Activated CD4-positive, CD25-positive, alpha-beta regulatory T cell (primary cell): ENCODE data around the gene GPR21.

Source experiments
- DNase-seq, 4 experiments: peaks; one replicate each; lab custom pipeline; 2025; lab: John Stamatoyannopoulos, UW

GPR21 gene

GRCh38 chr9:123033864-123034601 lies 566 bp downstream of the GPR21 start:
- no peak for DNase-seq

DNA sequence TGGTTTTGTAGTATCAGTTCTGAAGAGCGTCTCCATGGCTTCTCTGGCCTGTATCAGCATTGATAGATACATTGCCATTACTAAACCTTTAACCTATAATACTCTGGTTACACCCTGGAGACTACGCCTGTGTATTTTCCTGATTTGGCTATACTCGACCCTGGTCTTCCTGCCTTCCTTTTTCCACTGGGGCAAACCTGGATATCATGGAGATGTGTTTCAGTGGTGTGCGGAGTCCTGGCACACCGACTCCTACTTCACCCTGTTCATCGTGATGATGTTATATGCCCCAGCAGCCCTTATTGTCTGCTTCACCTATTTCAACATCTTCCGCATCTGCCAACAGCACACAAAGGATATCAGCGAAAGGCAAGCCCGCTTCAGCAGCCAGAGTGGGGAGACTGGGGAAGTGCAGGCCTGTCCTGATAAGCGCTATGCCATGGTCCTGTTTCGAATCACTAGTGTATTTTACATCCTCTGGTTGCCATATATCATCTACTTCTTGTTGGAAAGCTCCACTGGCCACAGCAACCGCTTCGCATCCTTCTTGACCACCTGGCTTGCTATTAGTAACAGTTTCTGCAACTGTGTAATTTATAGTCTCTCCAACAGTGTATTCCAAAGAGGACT lies 1.5 kb downstream of the GPR21 start:
- DNase-seq: no peak

- DNase-seq: no peak
These were observed 2.3 kb downstream of the GPR21 start for GRCh38 chr9:123035791-123036190.

GRCh38 chr9:123036893-123037545 lies 3.6 kb downstream of the GPR21 start:
- DNase-seq: no peak

- no peak for DNase-seq
These were observed 6.3 kb downstream of the GPR21 start for GRCh38 chr9:123039617-123040219.

DNA sequence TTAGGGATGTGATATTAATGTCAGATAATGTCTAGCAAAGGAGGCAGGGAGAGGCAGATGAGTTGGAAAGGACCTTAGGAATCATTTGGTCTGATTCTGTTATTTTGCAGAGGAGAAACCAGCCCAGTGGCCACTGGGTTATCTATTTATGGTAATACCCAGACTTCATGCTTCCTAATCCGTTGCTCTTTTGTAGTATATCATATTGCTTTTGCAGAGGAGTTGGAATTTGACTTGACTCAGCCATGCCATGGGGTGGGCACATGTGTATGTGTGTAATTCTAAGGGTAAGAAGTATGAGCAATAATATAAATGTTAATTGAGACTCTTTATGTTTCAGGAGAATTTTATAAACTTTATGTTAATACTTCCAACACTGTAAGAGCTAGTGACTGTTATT lies 7.3 kb downstream of the GPR21 start:
- DNase-seq: no peak

GRCh38 chr9:123041489-123041888 lies 8.0 kb downstream of the GPR21 start:
- DNase-seq: no peak

- DNase-seq: no peak
These were observed 9.8 kb downstream of the GPR21 start for GRCh38 chr9:123043081-123043939.

GRCh38 chr9:123044586-123044985 lies 11.1 kb downstream of the GPR21 start:
- DNase-seq: no peak

DNA sequence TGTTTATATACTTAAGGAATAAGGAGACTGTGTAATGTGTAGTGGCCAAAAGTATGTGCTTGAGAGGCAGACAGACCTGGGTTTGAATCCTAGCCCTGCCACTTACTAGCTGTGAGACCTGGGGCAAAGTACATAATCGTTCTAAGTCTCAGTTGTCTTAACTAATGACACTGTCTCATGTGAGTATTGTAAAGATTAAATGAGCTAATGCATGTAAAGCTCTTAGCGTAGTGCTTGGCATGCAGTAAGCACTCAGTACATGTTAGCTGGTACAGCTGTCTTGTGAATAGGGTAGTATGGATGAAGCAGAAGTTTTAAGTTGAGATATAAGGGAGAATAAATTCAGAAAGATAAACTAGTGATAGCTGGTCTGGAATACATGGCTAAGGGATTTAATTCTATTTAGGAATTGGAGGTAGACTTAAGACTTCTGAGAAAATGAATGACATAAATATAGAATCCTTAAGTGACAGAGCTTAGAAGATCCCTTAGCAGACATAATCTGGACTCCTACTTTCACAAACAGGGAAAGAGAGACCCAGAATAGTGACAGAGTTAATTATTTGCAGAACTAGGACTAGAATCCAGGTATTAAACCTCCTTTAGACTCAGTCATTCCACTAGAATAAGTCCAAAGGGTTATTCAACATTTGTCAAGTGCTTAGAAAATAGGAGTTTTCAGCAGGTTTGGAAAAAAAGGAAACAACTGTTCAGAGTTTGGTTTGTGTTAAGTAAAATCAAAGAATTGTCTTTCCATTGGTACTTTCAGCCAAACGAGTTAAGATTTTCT lies 13.1 kb downstream of the GPR21 start:
- no peak for DNase-seq

- DNase-seq: no peak
These were observed 15.3 kb downstream of the GPR21 start for GRCh38 chr9:123048748-123049147.

DNA sequence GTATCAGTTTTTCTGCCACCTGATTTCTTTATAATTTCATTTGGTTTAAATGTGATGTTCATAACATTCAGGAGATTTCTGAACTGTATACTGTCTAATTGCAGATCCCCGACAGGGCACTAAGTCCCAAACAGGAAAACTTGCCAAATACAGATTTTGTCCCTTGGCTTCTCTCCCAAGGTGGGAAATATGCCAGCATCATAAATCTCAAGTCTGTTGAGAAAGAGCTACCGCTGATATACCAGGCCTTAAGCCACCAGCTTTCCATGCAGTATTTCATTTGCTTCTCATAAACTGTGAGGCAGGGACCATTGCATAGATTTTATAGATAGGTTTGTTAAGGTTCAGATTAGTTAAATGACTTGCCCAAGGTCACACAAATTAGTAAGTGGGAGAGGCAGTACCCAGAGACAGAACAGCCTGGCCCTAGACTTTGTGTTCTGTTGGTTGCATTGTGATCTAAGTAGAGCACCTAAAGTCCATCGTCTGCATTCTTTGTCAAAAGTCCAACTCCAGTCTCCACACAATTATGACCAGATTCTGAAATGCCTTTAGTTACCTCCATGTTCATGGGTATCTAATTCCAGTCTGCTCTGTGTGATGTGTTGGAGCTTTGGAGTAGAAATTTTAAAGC lies 16.2 kb downstream of the GPR21 start:
- DNase-seq: no peak

DNA sequence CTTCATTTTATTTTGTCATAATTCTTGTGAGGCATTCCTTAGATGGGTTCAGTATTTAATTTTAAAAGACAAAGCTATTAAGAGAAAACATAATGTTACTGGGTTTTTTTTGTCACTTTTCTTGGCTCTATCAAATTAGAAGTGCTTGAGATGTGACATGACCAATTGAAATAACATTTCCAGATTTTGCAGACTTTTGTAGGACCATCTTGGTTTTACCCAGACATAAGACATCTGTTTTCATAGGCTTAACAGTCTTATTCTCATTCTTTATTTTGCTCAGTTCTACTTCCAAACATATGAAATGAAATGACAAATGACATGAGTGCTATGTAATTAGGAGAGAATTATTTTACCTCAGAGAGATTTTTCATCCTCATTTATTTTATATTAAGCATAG lies 19.6 kb downstream of the GPR21 start:
- no peak for DNase-seq

DNA sequence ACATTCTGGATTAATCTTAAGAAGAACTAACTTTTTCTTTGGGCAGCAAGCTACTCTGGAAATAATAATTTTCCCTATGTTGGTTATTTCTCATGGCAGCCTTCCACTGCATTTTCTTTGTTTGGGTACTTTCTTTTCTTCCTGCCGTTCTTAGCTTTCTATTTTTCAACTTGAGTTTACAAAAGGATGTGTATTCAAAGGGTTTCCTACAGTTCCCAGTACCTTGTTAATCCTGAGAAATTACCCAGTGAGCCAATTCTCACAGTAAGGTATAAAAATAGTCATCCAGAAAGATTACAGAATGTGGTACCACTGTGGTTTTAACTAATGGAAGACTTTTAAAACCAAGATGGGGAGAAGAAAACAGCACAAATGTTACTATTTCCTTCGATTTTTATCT lies 20.2 kb downstream of the GPR21 start:
- no peak for DNase-seq

- DNase-seq: no peak
These were observed 25.4 kb downstream of the GPR21 start for GRCh38 chr9:123058834-123059233.

- DNase-seq: no peak
These were observed 26.2 kb downstream of the GPR21 start for GRCh38 chr9:123059472-123060220.

GRCh38 chr9:123061216-123061615 lies 27.7 kb downstream of the GPR21 start:
- no peak for DNase-seq

DNA sequence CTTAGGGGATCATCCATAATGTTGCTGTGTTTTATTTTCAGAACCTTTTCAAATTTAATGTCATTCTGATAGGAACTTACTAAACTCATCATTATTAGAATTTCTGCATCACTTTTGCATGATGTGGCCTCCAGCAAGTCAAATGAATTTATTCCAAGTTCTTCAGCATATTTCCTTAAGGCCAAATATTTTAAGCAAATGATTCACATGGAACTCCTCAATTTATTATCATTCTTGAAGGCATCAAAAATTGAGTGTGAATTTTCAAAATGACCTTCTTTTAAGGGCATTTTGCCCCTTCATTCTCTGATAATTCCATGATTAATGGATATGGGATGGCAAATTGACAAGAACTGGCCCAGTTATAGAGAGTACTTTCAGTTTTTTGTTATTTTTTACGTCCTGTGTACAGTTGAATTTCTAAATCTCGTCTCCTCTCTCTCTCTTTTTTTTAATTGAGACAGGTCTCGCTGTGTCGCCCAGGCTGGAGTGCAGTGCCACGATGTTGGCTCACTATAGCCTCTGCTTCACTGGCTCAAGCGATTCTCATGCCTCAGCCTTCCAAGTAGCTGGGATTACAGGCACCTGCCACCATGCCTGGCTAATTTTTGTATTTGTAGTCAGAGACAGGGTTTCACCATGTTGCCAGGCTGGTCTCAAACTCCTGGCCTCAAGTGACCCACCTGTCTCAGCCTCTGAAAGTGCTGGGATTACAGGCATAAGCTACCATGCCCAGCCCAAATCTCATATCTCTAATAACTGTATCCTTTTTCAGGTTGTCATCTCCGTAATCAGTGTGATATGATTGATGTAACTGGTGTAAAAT lies 29.1 kb downstream of the GPR21 start:
- DNase-seq: no peak

DNA sequence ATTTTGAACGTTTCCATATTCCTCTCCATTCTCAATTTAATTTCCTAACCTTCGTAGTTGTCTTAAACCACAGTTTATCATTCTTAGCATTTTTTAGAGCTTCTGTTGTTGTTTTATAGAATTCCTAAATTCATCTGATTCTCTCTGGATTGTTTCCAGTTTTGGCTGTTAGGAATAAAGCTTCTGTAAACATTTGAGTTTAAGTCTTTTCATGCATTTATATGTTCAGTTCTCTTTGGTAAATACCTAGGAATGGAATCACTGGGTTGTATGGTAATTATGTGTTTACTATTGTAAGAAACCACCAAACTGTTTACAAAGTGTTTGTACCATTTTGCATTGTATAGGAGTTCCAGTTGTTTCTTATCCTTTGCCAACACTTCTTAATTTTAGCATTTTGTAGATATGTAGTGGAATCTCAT lies 29.7 kb downstream of the GPR21 start:
- DNase-seq: no peak
